HCT116 (cell line): ENCODE results near the gene CAMKK2.

Experiments used
- CTCF ChIP-seq, 3 experiments: fragments of 200-600 bp in 1 of 3; sonication (generic) in 1 of 3; IDR thresholded peaks in 2 of 3; conservative IDR thresholded peaks in 1 of 3; 2 replicates each; pipeline ENCODE4 v1.5.1; 2012 to 2017; ENCODE audit warnings: low read depth in 2 of 3, low read length in 2 of 3, antibody characterized with exemption in 1 of 3, borderline replicate concordance in 1 of 3, control low read depth in 1 of 3, mild to moderate bottlenecking in 1 of 3, mixed read lengths in 1 of 3, mixed run types in 1 of 3, moderate library complexity in 1 of 3; ENCODE audit not compliant: insufficient read depth in 1 of 3
- EZH2 ChIP-seq: fragments of 200-600 bp; sonication (generic); IDR thresholded peaks from 2 replicates; pipeline ENCODE4 v1.6.1; 2017; ENCODE audit warnings: antibody characterized with exemption, mixed run types
- POLR2A ChIP-seq: IDR thresholded peaks from 2 replicates; pipeline ENCODE4 v1.7.0; 2011; ENCODE audit warnings: borderline replicate concordance; ENCODE audit not compliant: insufficient read depth, insufficient read length; ENCODE audit errors: extremely low read depth
- RAD21 ChIP-seq: IDR thresholded peaks from 2 replicates; pipeline ENCODE4 v1.6.1; 2012; ENCODE audit warnings: low read depth, mild to moderate bottlenecking
- REST ChIP-seq: IDR thresholded peaks from 2 replicates; pipeline ENCODE4 v1.6.1; 2012; ENCODE audit warnings: low read depth
- SRF ChIP-seq: IDR thresholded peaks from 2 replicates; pipeline ENCODE4 v1.6.1; 2012; ENCODE audit warnings: low read depth

DNA sequence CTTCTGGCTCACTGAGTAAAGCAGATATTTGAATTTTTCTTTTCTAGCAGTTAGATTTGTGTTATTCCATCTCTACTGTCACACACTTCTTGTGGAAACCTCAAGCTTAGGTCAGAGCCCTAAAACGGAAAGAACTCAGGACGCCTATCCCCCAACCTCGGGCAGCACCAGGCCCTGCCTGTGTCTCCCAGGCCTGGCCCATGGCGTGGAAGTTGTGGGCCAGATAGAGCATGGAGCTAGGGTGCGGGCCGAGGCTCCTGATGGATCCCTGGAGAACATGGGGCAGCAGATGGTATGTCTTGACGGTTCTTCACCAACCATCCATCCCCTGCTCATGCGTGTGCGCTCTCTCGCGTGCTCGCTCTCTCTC lies 66.0 kb downstream of the CAMKK2 start:
- TF ChIP-seq RAD21 (no peak), REST (no peak), SRF (no peak), EZH2 (no peak), POLR2A (no peak), CTCF (IDR thresholded peaks at IDR 0.05 in 2 of 3, conservative IDR thresholded peaks at IDR 0.05 in 1 of 3; ENCODE audit: borderline replicate concordance in 1 of 3, insufficient read depth in 1 of 3, low read depth in 2 of 3, low read length in 2 of 3) (no peak)
